ENCODE results near the gene KRT9. TPM values are rescaled to one million over a fixed set of nuclear protein-coding genes. Genes with fewer than 3 reads are reported as not detected.
"Not testable (repeated sequence)": the region's sequence is repeated elsewhere in the genome, so short reads cannot be mapped to it uniquely, and the experiment has no call there.

Gene KRT9
- total RNA-seq, 1 experiment from 2014 or later: not detected

GRCh38 chr17:41544935-41545334, 26.9 kb downstream of the KRT9 start:
- Histone ChIP-seq H3K36me3 (ENCODE audit: insufficient read depth, low read length, poor library complexity, severe bottlenecking) (no peaks in the 10 kb centered on the region), H3K9me3 (ENCODE audit: low read depth, low read length, poor library complexity, severe bottlenecking) (no peaks in the 10 kb centered on the region), H3K27ac (ENCODE audit: low read depth, low read length, poor library complexity, severe bottlenecking) (no peak overlapping the region), H3K27me3 (replicated peaks; ENCODE audit: insufficient read depth, low read depth, low read length, poor library complexity) (no peaks in the 10 kb centered on the region), H3K4me3 (ENCODE audit: low read depth, low read length, poor library complexity, severe bottlenecking) (no peak overlapping the region), H3K4me1 (ENCODE audit: insufficient read depth, low read length, poor library complexity, severe bottlenecking) (no peaks in the 10 kb centered on the region)
- ChIA-PET CTCF (no interaction called here), POLR2A (ENCODE audit: low non-redundant PET) (no interaction called here)
- no TSS peak for BruUV-seq (replicated peaks)
- DNase-seq (ENCODE audit: low spot score): no peak
- intact Hi-C loops (cut with micrococcal nuclease; ENCODE audit: unreplicated experiment): loop anchor here (5.0 kb wide), 1 partner anchor 743 kb away; no protein-coding TSS in a partner anchor
- TF ChIP-seq, protein P1, sequence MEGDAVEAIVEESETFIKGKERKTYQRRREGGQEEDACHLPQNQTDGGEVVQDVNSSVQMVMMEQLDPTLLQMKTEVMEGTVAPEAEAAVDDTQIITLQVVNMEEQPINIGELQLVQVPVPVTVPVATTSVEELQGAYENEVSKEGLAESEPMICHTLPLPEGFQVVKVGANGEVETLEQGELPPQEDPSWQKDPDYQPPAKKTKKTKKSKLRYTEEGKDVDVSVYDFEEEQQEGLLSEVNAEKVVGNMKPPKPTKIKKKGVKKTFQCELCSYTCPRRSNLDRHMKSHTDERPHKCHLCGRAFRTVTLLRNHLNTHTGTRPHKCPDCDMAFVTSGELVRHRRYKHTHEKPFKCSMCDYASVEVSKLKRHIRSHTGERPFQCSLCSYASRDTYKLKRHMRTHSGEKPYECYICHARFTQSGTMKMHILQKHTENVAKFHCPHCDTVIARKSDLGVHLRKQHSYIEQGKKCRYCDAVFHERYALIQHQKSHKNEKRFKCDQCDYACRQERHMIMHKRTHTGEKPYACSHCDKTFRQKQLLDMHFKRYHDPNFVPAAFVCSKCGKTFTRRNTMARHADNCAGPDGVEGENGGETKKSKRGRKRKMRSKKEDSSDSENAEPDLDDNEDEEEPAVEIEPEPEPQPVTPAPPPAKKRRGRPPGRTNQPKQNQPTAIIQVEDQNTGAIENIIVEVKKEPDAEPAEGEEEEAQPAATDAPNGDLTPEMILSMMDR (conservative IDR thresholded peaks at IDR 0.05; ENCODE audit: low read depth, low read length): no peak
- TF ChIP-seq EZH2 (IDR thresholded peaks at IDR 0.05; ENCODE audit: borderline replicate concordance, low read depth, low read length, poor library complexity, severe bottlenecking): no peak

DNA sequence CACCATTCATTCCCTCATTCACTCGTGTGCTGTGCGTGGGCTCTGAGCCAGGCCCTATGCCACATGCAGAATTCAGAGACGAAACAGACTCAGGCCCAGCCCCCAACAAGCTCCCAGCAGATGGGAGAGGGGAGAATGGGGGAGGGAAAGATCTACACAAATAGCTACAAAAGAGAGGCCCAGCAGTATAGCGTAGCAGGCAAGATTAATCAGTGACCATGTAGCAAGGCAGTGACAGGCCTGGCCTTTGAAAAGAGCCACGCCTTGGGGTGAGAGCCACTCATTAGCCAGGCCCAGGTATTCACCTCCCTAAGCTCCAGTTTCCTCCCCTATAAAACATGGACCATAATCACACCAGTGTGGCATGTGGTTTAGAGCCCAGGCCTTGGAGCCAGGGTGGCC, 27.4 kb downstream of the KRT9 start:
- Histone ChIP-seq H3K36me3 (ENCODE audit: insufficient read depth, low read length, poor library complexity, severe bottlenecking) (no peaks in the 10 kb centered on the region), H3K4me1 (ENCODE audit: insufficient read depth, low read length, poor library complexity, severe bottlenecking) (no peaks in the 10 kb centered on the region), H3K4me3 (ENCODE audit: low read depth, low read length, poor library complexity, severe bottlenecking) (no peak overlapping the region), H3K27ac (ENCODE audit: low read depth, low read length, poor library complexity, severe bottlenecking) (no peak overlapping the region), H3K9me3 (ENCODE audit: low read depth, low read length, poor library complexity, severe bottlenecking) (no peaks in the 10 kb centered on the region), H3K27me3 (replicated peaks; ENCODE audit: insufficient read depth, low read depth, low read length, poor library complexity) (no peaks in the 10 kb centered on the region)
- CTCF ChIA-PET: no interaction called here
- POLR2A ChIA-PET (ENCODE audit: low non-redundant PET): no interaction called here
- TF ChIP-seq, protein P1 (conservative IDR thresholded peaks at IDR 0.05; ENCODE audit: low read depth, low read length): no peak
- TF ChIP-seq EZH2 (IDR thresholded peaks at IDR 0.05; ENCODE audit: borderline replicate concordance, low read depth, low read length, poor library complexity, severe bottlenecking): no peak
- DNase-seq (ENCODE audit: low spot score): peak; percentile 14
- BruUV-seq (replicated peaks): no TSS peak
- intact Hi-C loops (cut with micrococcal nuclease; ENCODE audit: unreplicated experiment): no loop called here

- CTCF ChIA-PET; H3K27ac ChIP-seq (ENCODE audit: low read depth, low read length, poor library complexity, severe bottlenecking); H3K27me3 ChIP-seq (replicated peaks; ENCODE audit: insufficient read depth, low read depth, low read length, poor library complexity); POLR2A ChIA-PET (ENCODE audit: low non-redundant PET); BruUV-seq (replicated peaks); intact Hi-C loops (cut with micrococcal nuclease; ENCODE audit: unreplicated experiment); DNase-seq (ENCODE audit: low spot score); H3K4me1 ChIP-seq (ENCODE audit: insufficient read depth, low read length, poor library complexity, severe bottlenecking); H3K36me3 ChIP-seq (ENCODE audit: insufficient read depth, low read length, poor library complexity, severe bottlenecking); H3K9me3 ChIP-seq (ENCODE audit: low read depth, low read length, poor library complexity, severe bottlenecking); H3K4me3 ChIP-seq (ENCODE audit: low read depth, low read length, poor library complexity, severe bottlenecking): not testable (repeated sequence)
Measured at GRCh38 chr17:41542786-41543185, 29.1 kb downstream of the KRT9 start.

- POLR2A ChIA-PET (ENCODE audit: low non-redundant PET): no interaction called here
- Histone ChIP-seq H3K27ac (ENCODE audit: low read depth, low read length, poor library complexity, severe bottlenecking) (no peak overlapping the region), H3K4me3 (ENCODE audit: low read depth, low read length, poor library complexity, severe bottlenecking) (no peak overlapping the region), H3K36me3 (ENCODE audit: insufficient read depth, low read length, poor library complexity, severe bottlenecking) (no peaks in the 10 kb centered on the region), H3K4me1 (ENCODE audit: insufficient read depth, low read length, poor library complexity, severe bottlenecking) (no peaks in the 10 kb centered on the region), H3K27me3 (replicated peaks; ENCODE audit: insufficient read depth, low read depth, low read length, poor library complexity) (no peaks in the 10 kb centered on the region), H3K9me3 (ENCODE audit: low read depth, low read length, poor library complexity, severe bottlenecking) (no peaks in the 10 kb centered on the region)
- DNase-seq (ENCODE audit: low spot score): no peak
- CTCF ChIA-PET: no interaction called here
- intact Hi-C loops (cut with micrococcal nuclease; ENCODE audit: unreplicated experiment): no loop called here
- TF ChIP-seq, protein P1 (conservative IDR thresholded peaks at IDR 0.05; ENCODE audit: low read depth, low read length): no peak
- no peak for TF ChIP-seq EZH2 (IDR thresholded peaks at IDR 0.05; ENCODE audit: borderline replicate concordance, low read depth, low read length, poor library complexity, severe bottlenecking)
- no TSS peak for BruUV-seq (replicated peaks)
Measured at GRCh38 chr17:41542357-41542756, 29.5 kb downstream of the KRT9 start.
